ENCODE measurements around the gene FYB1. TPM values are rescaled to one million over a fixed set of nuclear protein-coding genes. Genes with fewer than 3 reads are reported as not detected.
A peak's percentile ranks its signal among the peaks of the same experiment; 100 is the strongest.

Gene FYB1
- polyA plus RNA-seq, 2 donors: 0.86 to 1.4 TPM

- Histone ChIP-seq H3K9me3 (ENCODE audit: control insufficient read depth in 2 of 2, insufficient read depth in 1 of 2, low read depth in 1 of 2, low read length in 1 of 2) (no peaks in the 10 kb centered on the region), H3K4me1 (ENCODE audit: control insufficient read depth in 2 of 2, insufficient read depth in 2 of 2, low read length in 1 of 2) (peaks cover 0 to 2% of the 10 kb centered on the region in 2 donors), H3K36me3 (ENCODE audit: control insufficient read depth in 2 of 2, insufficient read depth in 2 of 2, low read length in 1 of 2) (no peaks in the 10 kb centered on the region), H3K27ac (ENCODE audit: low read depth in 2 of 2, low read length in 1 of 2) (peak overlapping the region in 1 of 2 donors; percentile 73), H3K4me3 (ENCODE audit: low read depth in 1 of 2, low read length in 2 of 2) (no peak overlapping the region), H3K27me3 (ENCODE audit: control insufficient read depth in 1 of 2, insufficient read depth in 2 of 2, low read length in 2 of 2) (no peaks in the 10 kb centered on the region)
- WGBS, 2 donors: 52 to 58% methylated on average over 8 of the region's 8 CpGs
Measured at GRCh38 chr5:39218482-39219402, 621 bp downstream of the FYB1 start.

DNA sequence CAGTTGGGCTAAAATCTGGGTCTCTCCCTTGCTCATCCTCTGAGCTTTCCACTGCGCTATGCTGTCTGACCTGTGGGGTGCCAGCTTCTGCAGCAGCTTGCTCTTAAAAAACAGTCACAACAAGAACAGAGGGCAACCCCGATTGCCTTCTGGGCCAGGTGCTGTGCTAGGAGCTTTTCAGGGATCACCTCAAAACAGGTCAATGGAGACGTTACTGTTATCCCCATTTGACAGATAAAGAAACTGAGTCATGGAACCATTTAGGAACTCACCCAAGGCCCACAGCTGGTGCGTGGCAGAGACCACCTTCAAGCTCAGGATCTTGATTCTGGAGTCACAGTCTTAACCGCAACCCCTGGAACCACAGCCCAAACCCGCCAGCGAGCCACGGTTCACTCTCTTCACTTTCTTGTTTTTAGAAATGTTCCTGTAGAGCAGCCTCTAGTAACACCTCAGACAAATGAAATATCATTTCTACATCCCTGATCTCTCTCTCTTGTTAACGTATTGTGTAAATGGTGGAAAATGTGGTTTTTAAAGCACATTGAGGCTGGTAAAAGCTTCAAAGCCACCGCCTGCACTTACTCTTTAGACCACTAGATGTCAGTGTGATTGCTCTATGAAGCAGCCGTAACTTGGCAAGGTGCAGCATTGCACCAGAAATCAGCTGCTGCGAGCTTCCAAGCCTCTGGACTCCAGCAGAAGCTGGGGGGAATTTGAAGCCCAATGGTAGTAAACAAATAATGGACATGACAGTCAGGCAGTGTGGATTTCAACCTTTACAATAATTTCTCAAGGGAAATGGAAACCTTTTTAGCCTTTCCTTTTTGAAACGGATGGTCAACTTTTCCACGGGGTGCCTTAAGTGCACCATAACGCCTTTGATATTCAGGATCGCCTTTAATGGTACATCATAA, 1.7 kb downstream of the FYB1 start:
- H3K4me3 ChIP-seq (ENCODE audit: low read depth in 1 of 2, low read length in 2 of 2): no peak overlapping the region
- 54 to 59% methylated on average over 16 of the region's 16 CpGs for WGBS, 2 donors
- H3K36me3 ChIP-seq (ENCODE audit: control insufficient read depth in 2 of 2, insufficient read depth in 2 of 2, low read length in 1 of 2): no peaks in the 10 kb centered on the region
- H3K27ac ChIP-seq (ENCODE audit: low read depth in 2 of 2, low read length in 1 of 2): peak overlapping the region in 1 of 2 donors; percentile 42
- no peaks in the 10 kb centered on the region for H3K9me3 ChIP-seq (ENCODE audit: control insufficient read depth in 2 of 2, insufficient read depth in 1 of 2, low read depth in 1 of 2, low read length in 1 of 2)
- H3K27me3 ChIP-seq (ENCODE audit: control insufficient read depth in 1 of 2, insufficient read depth in 2 of 2, low read length in 2 of 2): no peaks in the 10 kb centered on the region
- peaks cover 0 to 2% of the 10 kb centered on the region in 2 donors for H3K4me1 ChIP-seq (ENCODE audit: control insufficient read depth in 2 of 2, insufficient read depth in 2 of 2, low read length in 1 of 2)

GRCh38 chr5:39216631-39217030, 2.7 kb downstream of the FYB1 start:
- Histone ChIP-seq H3K27me3 (ENCODE audit: control insufficient read depth in 1 of 2, insufficient read depth in 2 of 2, low read length in 2 of 2) (no peaks in the 10 kb centered on the region), H3K9me3 (ENCODE audit: control insufficient read depth in 2 of 2, insufficient read depth in 1 of 2, low read depth in 1 of 2, low read length in 1 of 2) (no peaks in the 10 kb centered on the region), H3K4me3 (ENCODE audit: low read depth in 1 of 2, low read length in 2 of 2) (no peak overlapping the region), H3K36me3 (ENCODE audit: control insufficient read depth in 2 of 2, insufficient read depth in 2 of 2, low read length in 1 of 2) (no peaks in the 10 kb centered on the region), H3K27ac (ENCODE audit: low read depth in 2 of 2, low read length in 1 of 2) (no peak overlapping the region), H3K4me1 (ENCODE audit: control insufficient read depth in 2 of 2, insufficient read depth in 2 of 2, low read length in 1 of 2) (peaks cover 0 to 2% of the 10 kb centered on the region in 2 donors)
- WGBS, 2 donors: 52 to 60% methylated on average over 2 of the region's 2 CpGs

GRCh38 chr5:39215857-39216256, 3.5 kb downstream of the FYB1 start:
- Histone ChIP-seq H3K4me1 (ENCODE audit: control insufficient read depth in 2 of 2, insufficient read depth in 2 of 2, low read length in 1 of 2) (no peaks in the 10 kb centered on the region), H3K9me3 (ENCODE audit: control insufficient read depth in 2 of 2, insufficient read depth in 1 of 2, low read depth in 1 of 2, low read length in 1 of 2) (no peaks in the 10 kb centered on the region), H3K27ac (ENCODE audit: low read depth in 2 of 2, low read length in 1 of 2) (no peak overlapping the region), H3K4me3 (ENCODE audit: low read depth in 1 of 2, low read length in 2 of 2) (no peak overlapping the region), H3K36me3 (ENCODE audit: control insufficient read depth in 2 of 2, insufficient read depth in 2 of 2, low read length in 1 of 2) (no peaks in the 10 kb centered on the region), H3K27me3 (ENCODE audit: control insufficient read depth in 1 of 2, insufficient read depth in 2 of 2, low read length in 2 of 2) (no peaks in the 10 kb centered on the region)
- WGBS, 2 donors: 54 to 56% methylated on average over 3 of the region's 3 CpGs

DNA sequence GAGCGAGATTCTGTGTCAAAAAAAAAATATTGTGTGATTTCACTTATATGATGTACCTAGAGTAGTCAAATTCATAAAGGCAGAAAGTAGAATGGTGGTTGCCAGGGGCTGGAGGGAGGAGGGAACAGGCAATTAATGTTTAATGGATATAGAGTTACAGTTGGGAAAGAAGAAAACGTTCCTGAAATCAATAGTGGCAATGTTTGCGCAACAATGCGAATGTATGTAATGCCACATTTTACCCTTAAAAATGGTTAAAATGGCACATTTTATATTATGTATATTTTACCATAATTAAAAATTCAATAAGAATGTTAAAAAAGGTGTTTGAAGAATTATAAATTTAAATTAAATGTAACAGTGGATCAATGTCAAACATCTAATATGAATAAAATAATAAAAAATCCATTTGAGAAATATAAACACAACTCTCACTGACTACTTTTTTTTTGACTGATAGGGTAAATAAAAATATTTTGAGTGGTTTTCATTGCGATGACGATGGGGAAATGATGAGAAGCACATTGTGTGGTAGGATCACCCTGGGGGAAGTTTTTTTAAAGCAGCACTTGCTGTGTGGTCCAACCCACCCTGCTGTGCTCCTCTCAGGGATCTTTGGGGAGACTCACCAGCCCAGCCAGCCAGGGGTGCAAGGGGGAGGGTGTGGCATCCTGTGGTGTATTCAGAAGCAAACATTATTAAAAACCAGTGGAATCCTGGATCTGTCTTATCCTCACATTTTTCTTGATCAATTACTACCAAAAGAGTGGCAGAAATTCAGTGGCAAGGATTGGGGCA, 4.3 kb downstream of the FYB1 start:
- Histone ChIP-seq H3K9me3 (ENCODE audit: control insufficient read depth in 2 of 2, insufficient read depth in 1 of 2, low read depth in 1 of 2, low read length in 1 of 2) (no peaks in the 10 kb centered on the region), H3K4me1 (ENCODE audit: control insufficient read depth in 2 of 2, insufficient read depth in 2 of 2, low read length in 1 of 2) (no peaks in the 10 kb centered on the region), H3K36me3 (ENCODE audit: control insufficient read depth in 2 of 2, insufficient read depth in 2 of 2, low read length in 1 of 2) (no peaks in the 10 kb centered on the region), H3K27me3 (ENCODE audit: control insufficient read depth in 1 of 2, insufficient read depth in 2 of 2, low read length in 2 of 2) (no peaks in the 10 kb centered on the region), H3K27ac (ENCODE audit: low read depth in 2 of 2, low read length in 1 of 2) (no peak overlapping the region), H3K4me3 (ENCODE audit: low read depth in 1 of 2, low read length in 2 of 2) (no peak overlapping the region)
- WGBS, 2 donors: 78 to 80% methylated on average over 6 of the region's 6 CpGs

- 70 to 73% methylated on average over 6 of the region's 6 CpGs for WGBS, 2 donors
- peak overlapping the region in 1 of 2 donors; percentile 20 for H3K27ac ChIP-seq (ENCODE audit: low read depth in 2 of 2, low read length in 1 of 2)
Measured at GRCh38 chr5:39213447-39214207, 5.7 kb downstream of the FYB1 start.

DNA sequence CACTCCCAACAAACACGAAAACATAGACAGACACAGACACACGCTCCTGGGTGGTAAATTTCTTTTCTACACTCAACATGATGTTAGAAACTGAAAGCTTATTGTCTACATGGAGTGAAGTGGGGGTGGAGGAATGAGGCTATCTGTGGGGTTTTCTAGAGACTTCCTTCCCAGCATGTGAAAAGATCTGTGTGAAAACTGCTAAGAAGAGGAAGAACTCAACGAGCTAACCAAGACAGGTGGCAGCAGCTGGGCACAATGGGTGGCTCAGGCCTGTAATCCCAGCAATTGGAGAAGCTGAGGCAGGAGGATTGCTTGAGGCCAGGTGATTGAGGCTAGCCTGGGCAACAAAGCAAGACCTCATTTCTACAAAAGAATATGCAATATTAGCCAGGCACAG, 7.6 kb downstream of the FYB1 start:
- H3K27ac ChIP-seq (ENCODE audit: low read depth in 2 of 2, low read length in 1 of 2): peak overlapping the region; percentile 11 to 48
- no peaks in the 10 kb centered on the region for H3K4me1 ChIP-seq (ENCODE audit: control insufficient read depth in 2 of 2, insufficient read depth in 2 of 2, low read length in 1 of 2)
- WGBS, 2 donors: 58 to 63% methylated on average over 3 of the region's 3 CpGs

More at GRCh38 chr5:39213447-39214207, 5.7 kb downstream of the FYB1 start:
- Histone ChIP-seq H3K27me3 (ENCODE audit: control insufficient read depth in 1 of 2, insufficient read depth in 2 of 2, low read length in 2 of 2) (no peaks in the 10 kb centered on the region), H3K4me1 (ENCODE audit: control insufficient read depth in 2 of 2, insufficient read depth in 2 of 2, low read length in 1 of 2) (no peaks in the 10 kb centered on the region), H3K36me3 (ENCODE audit: control insufficient read depth in 2 of 2, insufficient read depth in 2 of 2, low read length in 1 of 2) (no peaks in the 10 kb centered on the region), H3K4me3 (ENCODE audit: low read depth in 1 of 2, low read length in 2 of 2) (no peak overlapping the region), H3K9me3 (ENCODE audit: control insufficient read depth in 2 of 2, insufficient read depth in 1 of 2, low read depth in 1 of 2, low read length in 1 of 2) (no peaks in the 10 kb centered on the region)

GRCh38 chr5:39209924-39210323, 9.4 kb downstream of the FYB1 start:
- H3K4me3 ChIP-seq (ENCODE audit: low read depth in 1 of 2, low read length in 2 of 2): no peak overlapping the region
- no peaks in the 10 kb centered on the region for H3K27me3 ChIP-seq (ENCODE audit: control insufficient read depth in 1 of 2, insufficient read depth in 2 of 2, low read length in 2 of 2)
- H3K4me1 ChIP-seq (ENCODE audit: control insufficient read depth in 2 of 2, insufficient read depth in 2 of 2, low read length in 1 of 2): no peaks in the 10 kb centered on the region
- peak overlapping the region in 1 of 2 donors; percentile 17 for H3K27ac ChIP-seq (ENCODE audit: low read depth in 2 of 2, low read length in 1 of 2)
- H3K36me3 ChIP-seq (ENCODE audit: control insufficient read depth in 2 of 2, insufficient read depth in 2 of 2, low read length in 1 of 2): no peaks in the 10 kb centered on the region
- no peaks in the 10 kb centered on the region for H3K9me3 ChIP-seq (ENCODE audit: control insufficient read depth in 2 of 2, insufficient read depth in 1 of 2, low read depth in 1 of 2, low read length in 1 of 2)
- WGBS, 2 donors: 77 to 83% methylated on average over 10 of the region's 10 CpGs

More for the DNA sequence above, 7.6 kb downstream of the FYB1 start:
- Histone ChIP-seq H3K9me3 (ENCODE audit: control insufficient read depth in 2 of 2, insufficient read depth in 1 of 2, low read depth in 1 of 2, low read length in 1 of 2) (no peaks in the 10 kb centered on the region), H3K36me3 (ENCODE audit: control insufficient read depth in 2 of 2, insufficient read depth in 2 of 2, low read length in 1 of 2) (no peaks in the 10 kb centered on the region), H3K27me3 (ENCODE audit: control insufficient read depth in 1 of 2, insufficient read depth in 2 of 2, low read length in 2 of 2) (no peaks in the 10 kb centered on the region), H3K4me3 (ENCODE audit: low read depth in 1 of 2, low read length in 2 of 2) (no peak overlapping the region)

Data from esophagus (tissue), 2 donors.